Calu3 (cell line): Measurements from ENCODE around the gene KIF26A. TPM values are rescaled to one million over a fixed set of nuclear protein-coding genes. Genes with fewer than 3 reads are reported as not detected.

Source experiments
- BruUV-seq: library from RNA; stranded (reverse); fragments of 400-500 nt; replicated peaks from 2 replicates; lab custom pipeline; 2021; lab: Mats Ljungman, UMichigan
- CTCF ChIA-PET: fragments of 300-600 bp; sonication (Branson Sonifier 250); formaldehyde crosslinking; loops from one replicate; lab custom pipeline; 2022; ENCODE audit warnings: antibody characterized with exemption; lab: Charles Lee
- DNase-seq: peaks from one replicate; pipeline ENCODE4 v3.0.0; 2022
- H3K27ac Mint-ChIP-seq: one replicate; pipeline ENCODE4 v1.8.0; 2022; ENCODE audit warnings: mixed read lengths; ENCODE audit not compliant: unreplicated experiment
- H3K27me3 Mint-ChIP-seq: one replicate; pipeline ENCODE4 v1.8.0; 2022; ENCODE audit warnings: mixed read lengths; ENCODE audit not compliant: unreplicated experiment
- H3K36me3 Mint-ChIP-seq: one replicate; pipeline ENCODE4 v1.8.0; 2022; ENCODE audit warnings: mild to moderate bottlenecking, moderate library complexity, mixed read lengths; ENCODE audit not compliant: insufficient read depth, unreplicated experiment
- H3K4me1 Mint-ChIP-seq: one replicate; pipeline ENCODE4 v1.8.0; 2022; ENCODE audit warnings: mild to moderate bottlenecking, low read depth, mixed read lengths; ENCODE audit not compliant: unreplicated experiment
- H3K4me3 Mint-ChIP-seq: one replicate; pipeline ENCODE4 v1.8.0; 2022; ENCODE audit warnings: mild to moderate bottlenecking, low read depth, moderate library complexity, mixed read lengths; ENCODE audit not compliant: unreplicated experiment
- H3K9me3 Mint-ChIP-seq: one replicate; pipeline ENCODE4 v1.8.0; 2022; ENCODE audit warnings: low read depth, mixed read lengths; ENCODE audit not compliant: unreplicated experiment
- CTCF ChIP-seq: fragments of 200-600 bp; IDR thresholded peaks from one replicate; pipeline ENCODE4 v1.8.0; 2022; ENCODE audit warnings: antibody characterized with exemption; ENCODE audit not compliant: unreplicated experiment
- intact Hi-C: fragments of 100-400 bp; cut with micrococcal nuclease; formaldehyde crosslinking; loops from one replicate; pipeline ENCODE4 v1.10.0; 2022; ENCODE audit not compliant: unreplicated experiment
- total RNA-seq: library from RNA; stranded (reverse); gene quantifications from 2 replicates; pipeline ENCODE4 v1.2.3, GENCODE V29; 2022

The KIF26A gene
- total RNA-seq, 1 experiment from 2014 or later = 0.07 TPM

- H3K27ac Mint-ChIP-seq = no peak overlapping the region
- H3K9me3 Mint-ChIP-seq = no peaks in the 10 kb centered on the region
- no peaks in the 10 kb centered on the region for H3K4me1 Mint-ChIP-seq
- peaks cover 42% of the 10 kb centered on the region for H3K27me3 Mint-ChIP-seq
- no peaks in the 10 kb centered on the region for H3K36me3 Mint-ChIP-seq
- TF ChIP-seq CTCF = peak; percentile 46
- H3K4me3 Mint-ChIP-seq = no peak overlapping the region
- intact Hi-C loops = no loop called here
- DNase-seq = peak; percentile 46
- BruUV-seq = no TSS peak
- CTCF ChIA-PET = no interaction called here
These were observed 18.9 kb downstream of the KIF26A start for GRCh38 chr14:104157016-104157928.

- H3K27ac Mint-ChIP-seq = no peak overlapping the region
- BruUV-seq = no TSS peak
- DNase-seq = no peak
- no peaks in the 10 kb centered on the region for H3K4me1 Mint-ChIP-seq
- CTCF ChIA-PET = no interaction called here
- TF ChIP-seq CTCF = no peak
- intact Hi-C loops = no loop called here
- H3K4me3 Mint-ChIP-seq = no peak overlapping the region
- no peaks in the 10 kb centered on the region for H3K9me3 Mint-ChIP-seq
- peaks cover 40% of the 10 kb centered on the region for H3K27me3 Mint-ChIP-seq
- H3K36me3 Mint-ChIP-seq = no peaks in the 10 kb centered on the region
These were observed 20.7 kb downstream of the KIF26A start for GRCh38 chr14:104158827-104159798.

GRCh38 chr14:104159990-104160389 is 21.6 kb downstream of the KIF26A start:
- Mint-ChIP-seq H3K27me3 (peaks cover 31% of the 10 kb centered on the region), H3K4me1 (no peaks in the 10 kb centered on the region), H3K9me3 (no peaks in the 10 kb centered on the region), H3K36me3 (no peaks in the 10 kb centered on the region), H3K4me3 (no peak overlapping the region), H3K27ac (no peak overlapping the region)
- CTCF ChIA-PET = no interaction called here
- no TSS peak for BruUV-seq
- DNase-seq = no peak
- TF ChIP-seq CTCF = no peak
- intact Hi-C loops = no loop called here

- Mint-ChIP-seq H3K27ac (no peak overlapping the region), H3K36me3 (no peaks in the 10 kb centered on the region), H3K4me3 (no peak overlapping the region), H3K27me3 (peaks cover 22% of the 10 kb centered on the region), H3K4me1 (no peaks in the 10 kb centered on the region), H3K9me3 (no peaks in the 10 kb centered on the region)
- intact Hi-C loops = no loop called here
- TF ChIP-seq CTCF = no peak
- BruUV-seq = no TSS peak
- CTCF ChIA-PET = no interaction called here
- DNase-seq = no peak
These were observed 23.4 kb downstream of the KIF26A start for GRCh38 chr14:104161602-104162367.
